Stimulated activated CD8-positive, alpha-beta memory T cell treated with anti-CD3 and anti-CD28 coated beads, Interleukin-12 subunit alpha, Interleukin-12 subunit beta, amount 100 ng/mL, for 1 hour (primary cell): ENCODE data around the gene C10orf88.

ENCODE experiments used
- DNase-seq: peaks from one replicate; pipeline ENCODE4 v3.0.0-alpha.2; 2020; ENCODE audit warnings: low read depth

Gene C10orf88

GRCh38 chr10:122953902-122954730, at the start of gene C10orf88:
TSS of gene C10orf88 (minus strand) at chr10:122954227. CDS start at chr10:122954178, 49 bp downstream.
- peak; percentile 96 for DNase-seq

GRCh38 chr10:123001370-123001769, 47.3 kb upstream of the C10orf88 start:
- no peak for DNase-seq

DNA sequence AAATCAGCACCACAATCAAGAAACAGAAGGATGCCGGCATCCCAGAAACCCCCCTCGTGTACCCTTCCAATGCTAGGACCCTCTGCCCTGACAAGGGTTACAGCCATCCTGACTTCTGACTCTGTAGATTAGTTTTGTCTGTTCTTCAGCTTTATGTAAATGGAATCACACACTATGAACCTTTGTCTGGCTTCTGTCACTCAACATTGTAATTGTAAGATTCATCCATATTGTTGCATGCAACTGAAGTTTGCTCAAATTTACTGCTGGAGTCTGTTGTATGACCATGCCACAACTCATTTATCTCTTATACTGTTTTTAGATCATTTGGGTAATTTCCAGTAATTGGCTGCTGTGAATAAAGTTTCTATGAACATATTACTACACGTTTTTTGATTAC, 46.1 kb upstream of the C10orf88 start:
- DNase-seq: no peak

GRCh38 chr10:122999347-122999746, 45.3 kb upstream of the C10orf88 start:
- no peak for DNase-seq

DNA sequence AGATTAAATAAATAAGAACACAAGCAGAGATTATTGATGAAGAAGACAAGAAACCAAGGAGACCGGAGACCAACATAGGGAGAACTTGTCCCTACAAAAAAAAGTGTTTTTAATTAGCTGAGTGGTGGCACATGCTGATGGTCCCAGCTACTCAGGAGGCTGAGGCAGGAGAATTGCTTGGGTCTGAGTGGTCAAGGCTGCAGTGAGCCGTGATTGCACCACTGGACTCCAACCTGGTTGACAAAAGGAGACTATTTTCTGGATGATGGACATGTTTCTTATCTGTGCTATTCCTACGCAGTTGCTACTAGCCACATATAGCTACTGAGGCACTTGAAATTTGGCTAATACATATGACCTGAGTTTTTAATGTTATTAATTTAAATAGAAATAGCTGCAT, 44.9 kb upstream of the C10orf88 start:
- no peak for DNase-seq

DNA sequence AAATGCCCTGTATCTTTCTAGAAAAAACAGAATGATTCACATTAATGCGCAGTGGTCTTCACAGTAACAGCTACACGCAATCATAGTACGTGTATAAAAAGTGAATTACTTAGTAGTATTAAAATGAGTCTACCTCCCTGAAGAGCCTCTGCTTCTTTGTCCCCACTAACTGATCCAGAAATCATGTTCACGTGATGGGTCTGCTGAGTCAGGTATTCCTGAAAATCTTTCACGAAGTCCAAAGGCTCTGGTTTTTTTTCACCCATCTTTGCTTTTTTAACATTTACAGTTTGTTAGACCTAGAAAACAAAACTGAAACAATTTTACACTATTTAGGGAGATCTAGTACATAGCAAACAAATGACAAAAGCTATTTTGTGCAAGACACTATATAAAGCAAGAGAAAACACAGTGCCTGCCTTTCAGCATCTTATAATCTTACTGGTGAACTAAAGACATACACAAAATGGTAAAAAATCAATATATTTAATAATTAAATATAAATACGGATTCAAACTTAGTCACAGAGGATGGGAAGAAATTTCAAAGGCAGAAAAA, 44.4 kb upstream of the C10orf88 start:
- DNase-seq: no peak

- no peak for DNase-seq
Observed at GRCh38 chr10:122997864-122998263, 43.8 kb upstream of the C10orf88 start.

GRCh38 chr10:122995936-122996335, 41.9 kb upstream of the C10orf88 start:
- no peak for DNase-seq

GRCh38 chr10:122993797-122994336, 39.8 kb upstream of the C10orf88 start:
- no peak for DNase-seq

DNA sequence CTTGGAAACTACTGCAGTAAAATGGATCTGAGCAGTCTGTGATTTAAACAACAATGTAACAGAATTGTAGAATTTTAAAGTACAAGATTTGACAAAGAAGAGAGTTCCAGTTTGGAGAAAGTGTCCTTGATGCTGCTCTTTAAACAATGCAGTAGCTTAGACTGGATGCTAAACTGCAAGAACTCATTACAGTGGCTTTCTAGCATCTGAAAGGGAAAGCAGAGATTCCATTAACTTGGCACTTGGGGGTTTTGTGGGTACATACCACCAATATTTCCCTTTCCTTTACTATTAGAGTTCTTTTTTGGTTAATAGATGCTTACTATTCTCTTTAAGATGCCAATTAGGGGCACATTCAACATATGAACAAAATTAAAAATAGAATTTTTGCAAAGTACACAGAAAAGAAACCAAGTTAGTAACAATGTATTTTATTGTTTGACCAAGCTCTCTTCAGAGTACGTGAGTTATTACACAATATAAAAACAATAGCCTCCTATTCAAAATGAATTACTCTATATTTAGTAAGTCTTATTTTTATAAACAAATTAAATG, 38.1 kb upstream of the C10orf88 start:
- no peak for DNase-seq

DNA sequence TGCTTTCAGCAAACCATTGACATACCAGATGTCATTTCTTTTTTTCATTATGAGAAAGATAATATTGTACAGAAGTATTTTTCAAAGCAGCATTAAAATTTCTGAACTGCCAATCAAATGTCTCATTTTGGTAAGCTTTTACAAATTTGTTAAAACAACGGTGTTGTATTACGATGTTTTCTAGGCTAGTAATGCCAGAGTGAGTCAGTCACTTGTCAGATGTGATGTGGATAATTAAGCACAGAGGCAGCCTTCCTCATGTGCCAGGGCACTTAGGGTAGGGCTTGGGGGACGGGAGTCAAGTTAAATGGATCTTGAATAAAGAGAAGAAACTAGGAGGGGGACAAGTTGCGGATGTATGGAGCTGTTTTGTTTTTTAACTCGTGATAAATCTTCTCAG, 36.3 kb upstream of the C10orf88 start:
- DNase-seq: no peak

- DNase-seq: no peak
Observed at GRCh38 chr10:122988501-122988900, 34.5 kb upstream of the C10orf88 start.

GRCh38 chr10:122986335-122986734, 32.3 kb upstream of the C10orf88 start:
- no peak for DNase-seq

DNA sequence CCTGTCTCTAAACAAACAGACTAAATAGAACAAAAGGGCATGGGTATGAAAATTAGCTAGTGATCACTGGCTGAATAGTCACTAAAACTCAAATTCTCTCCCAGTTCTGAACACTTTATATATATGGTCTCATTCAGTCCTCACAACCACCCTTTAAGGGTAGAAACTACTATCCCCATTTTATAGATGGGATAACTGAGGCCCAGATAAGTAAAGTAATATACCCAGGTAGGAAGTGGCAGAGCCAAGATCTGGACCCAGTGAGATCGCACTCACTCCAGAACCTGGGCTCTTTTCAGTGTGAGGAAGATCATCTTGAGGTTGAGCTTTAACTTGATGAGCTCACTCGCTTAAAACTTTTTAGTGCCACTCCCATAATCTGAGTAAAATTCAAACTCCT, 30.7 kb upstream of the C10orf88 start:
- no peak for DNase-seq

DNA sequence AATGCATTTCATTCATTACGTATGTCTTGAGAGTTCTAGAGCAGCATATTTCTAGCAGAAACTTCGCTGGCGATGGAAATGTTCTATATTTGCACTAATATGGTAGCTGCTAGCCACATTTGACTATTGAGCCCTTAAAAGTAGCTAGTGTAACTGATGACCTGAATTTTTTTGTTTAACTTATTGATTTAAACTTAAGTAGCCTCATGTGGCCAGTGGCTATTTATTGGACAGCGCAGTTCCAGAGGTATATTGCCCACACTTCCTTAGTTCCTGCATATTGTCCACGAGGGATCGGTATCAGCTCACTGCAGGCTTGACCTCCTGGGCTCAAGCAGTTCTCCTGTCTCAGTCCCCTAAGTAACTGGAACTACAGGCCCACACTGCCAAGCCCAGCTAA, 29.9 kb upstream of the C10orf88 start:
- DNase-seq: no peak

DNA sequence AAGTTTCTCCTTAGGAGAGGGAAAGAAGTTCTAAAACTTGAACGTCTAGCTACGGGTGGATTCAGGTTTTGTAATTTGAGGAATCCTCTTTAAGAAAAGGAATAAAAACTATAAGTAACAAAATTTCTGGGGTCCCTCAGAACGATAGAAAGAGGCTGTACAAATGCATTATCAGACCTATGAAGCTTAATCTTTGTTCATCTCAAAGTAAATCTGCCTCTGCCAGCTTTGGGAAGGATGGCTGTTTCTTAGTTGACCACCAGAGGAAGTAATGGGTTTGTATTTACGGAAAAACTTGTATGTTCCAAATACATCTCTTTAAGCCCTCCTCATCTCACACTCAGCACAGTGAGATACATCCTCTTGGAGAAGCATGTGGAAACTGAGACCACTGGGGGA, 27.0 kb upstream of the C10orf88 start:
- DNase-seq: no peak

GRCh38 chr10:122980209-122981065, 26.4 kb upstream of the C10orf88 start, which contains the start of gene PSTK:
TSS of gene PSTK (plus strand) at chr10:122980401. CDS start at chr10:122980480, 79 bp downstream.
- DNase-seq: peak; percentile 76

GRCh38 chr10:122974543-122975064, 20.6 kb upstream of the C10orf88 start:
- no peak for DNase-seq

DNA sequence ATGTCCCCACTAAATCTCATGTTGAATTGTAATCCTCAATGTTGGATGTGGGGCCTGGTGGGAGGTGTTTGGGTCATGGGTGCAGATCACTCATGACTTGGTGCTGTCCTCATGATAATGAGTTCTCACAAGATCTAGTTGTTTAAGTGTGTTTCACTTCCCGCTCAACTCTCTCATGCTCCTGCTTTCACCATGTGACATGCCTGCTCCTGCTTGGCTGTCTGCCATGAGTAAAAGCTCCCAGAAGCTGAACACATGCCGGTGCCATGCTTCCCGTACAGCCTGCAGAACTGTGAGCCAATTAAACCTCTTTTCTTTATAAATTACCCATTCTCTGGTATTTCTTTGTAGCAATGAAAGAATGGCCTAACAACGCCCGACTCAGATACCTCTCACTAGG, 20.0 kb upstream of the C10orf88 start:
- no peak for DNase-seq

GRCh38 chr10:122968698-122969097, 14.7 kb upstream of the C10orf88 start:
- no peak for DNase-seq

DNA sequence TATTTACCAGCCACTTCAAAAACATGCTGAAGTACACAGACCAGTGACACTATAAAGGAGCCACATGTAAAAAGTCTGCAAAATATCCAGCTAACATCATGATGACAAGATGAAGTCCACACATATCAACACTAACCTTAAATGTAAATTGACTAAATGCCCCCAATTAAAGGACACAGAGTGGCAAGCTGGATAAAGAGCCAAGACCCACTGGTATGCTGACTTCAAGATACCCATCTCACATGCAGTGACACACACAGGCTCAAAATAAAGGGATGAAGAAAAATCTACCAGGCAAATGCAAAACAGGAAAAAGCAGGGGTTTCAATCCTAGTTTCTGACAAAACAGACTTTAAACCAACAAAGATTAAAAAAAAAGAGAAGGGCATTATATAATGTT, 12.9 kb upstream of the C10orf88 start:
- no peak for DNase-seq

DNA sequence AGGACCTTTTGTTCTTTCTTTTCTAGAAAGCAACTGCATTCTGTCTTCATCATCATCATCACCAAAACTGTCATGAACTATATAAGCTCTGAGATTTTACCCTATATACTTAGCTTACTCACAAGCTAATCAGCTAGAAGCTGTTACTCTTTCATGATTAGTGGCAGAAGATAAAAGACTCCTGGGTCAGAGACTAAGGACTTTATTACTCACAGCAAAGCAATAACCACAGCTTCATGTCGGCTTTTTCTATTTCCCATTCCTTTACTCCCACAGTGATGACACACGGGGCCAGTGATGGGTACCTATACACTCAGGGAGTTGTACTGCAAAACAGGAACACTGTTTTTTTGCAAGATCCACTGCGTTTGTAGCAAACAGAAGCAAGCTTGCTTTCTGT, 8.4 kb upstream of the C10orf88 start:
- no peak for DNase-seq
